ENCODE measurements around the gene GALK2. TPM values are rescaled to one million over a fixed set of nuclear protein-coding genes. Genes with fewer than 3 reads are reported as not detected.

GALK2 gene
- total and polyA plus RNA-seq, 2 donors (not counting 1 experiment from before 2014, with no cell fraction given): 11.2 to 23.1 TPM

- H3K4me1 Mint-ChIP-seq: no peaks in the 10 kb centered on the region
Measured at GRCh38 chr15:49361370-49361769, 191.3 kb downstream of the GALK2 start.

GRCh38 chr15:49366496-49366895 lies 196.4 kb downstream of the GALK2 start:
- H3K4me3 Mint-ChIP-seq: no peak overlapping the region
- intact Hi-C loops (cut with micrococcal nuclease): no loop called here
- H3K27me3 Mint-ChIP-seq: no peaks in the 10 kb centered on the region
- 97% methylated on average over 16 of the region's 22 CpGs for WGBS (ENCODE audit: insufficient coverage)
- no peaks in the 10 kb centered on the region for H3K27me3 ChIP-seq (replicated peaks in 1 of 4; ENCODE audit: control extremely low read depth in 1 of 4, control insufficient read depth in 3 of 4, insufficient read depth in 4 of 4, low read length in 3 of 4)
- H3K9me3 Mint-ChIP-seq (ENCODE audit: insufficient read depth): no peaks in the 10 kb centered on the region
- H3K36me3 ChIP-seq (replicated peaks in 1 of 2; ENCODE audit: control extremely low read depth in 1 of 2, control insufficient read depth in 1 of 2, extremely low read depth in 1 of 2, insufficient read depth in 2 of 2, low read length in 1 of 2): no peaks in the 10 kb centered on the region
- no peak overlapping the region for H3K4me2 ChIP-seq (replicated peaks; ENCODE audit: low read depth, low read length, poor library complexity, severe bottlenecking)
- no peak for TF ChIP-seq EZH2 (IDR thresholded peaks at IDR 0.05; ENCODE audit: borderline replicate concordance, insufficient read depth, low read depth, low read length, poor library complexity, severe bottlenecking)
- no peak for TF ChIP-seq CTCF (IDR thresholded peaks at IDR 0.05)
- H3K79me2 ChIP-seq (ENCODE audit: control insufficient read depth, insufficient read depth, low read length): no peaks in the 10 kb centered on the region
- no peak overlapping the region for H3K4me3 ChIP-seq (ENCODE audit: control extremely low read depth in 1 of 5, extremely low read depth in 1 of 5, insufficient read depth in 1 of 5, low read depth in 2 of 5, low read length in 4 of 5)
- H3K27ac Mint-ChIP-seq: no peak overlapping the region
- H3K27ac ChIP-seq (ENCODE audit: low read length in 2 of 2): no peak overlapping the region
- no peak for DNase-seq
- no peaks in the 10 kb centered on the region for H3K4me1 ChIP-seq (ENCODE audit: control insufficient read depth in 2 of 2, insufficient read depth in 2 of 2, low read length in 2 of 2)
- H3K9me3 ChIP-seq (ENCODE audit: control extremely low read depth in 1 of 3, control insufficient read depth in 2 of 3, insufficient read depth in 1 of 3, low read length in 2 of 3): no peaks in the 10 kb centered on the region
- H2AFZ ChIP-seq (ENCODE audit: insufficient read depth, low read depth, low read length, poor library complexity, severe bottlenecking): no peak overlapping the region
- H3K4me1 Mint-ChIP-seq: no peaks in the 10 kb centered on the region
- no peak for ATAC-seq (ENCODE audit: low read depth)
- ChIA-PET POLR2A (no interaction called here), CTCF (no interaction called here)
- no peaks in the 10 kb centered on the region for H4K20me1 ChIP-seq (ENCODE audit: control insufficient read depth, insufficient read depth, low read length, poor library complexity, severe bottlenecking)
- H3K9ac ChIP-seq (ENCODE audit: low read length): no peak overlapping the region

More at GRCh38 chr15:49361370-49361769, 191.3 kb downstream of the GALK2 start:
- DNase-seq: no peak
- Histone ChIP-seq H3K36me3 (replicated peaks in 1 of 2; ENCODE audit: control extremely low read depth in 1 of 2, control insufficient read depth in 1 of 2, extremely low read depth in 1 of 2, insufficient read depth in 2 of 2, low read length in 1 of 2) (no peaks in the 10 kb centered on the region), H3K27me3 (replicated peaks in 1 of 4; ENCODE audit: control extremely low read depth in 1 of 4, control insufficient read depth in 3 of 4, insufficient read depth in 4 of 4, low read length in 3 of 4) (no peaks in the 10 kb centered on the region), H3K4me3 (ENCODE audit: control extremely low read depth in 1 of 5, extremely low read depth in 1 of 5, insufficient read depth in 1 of 5, low read depth in 2 of 5, low read length in 4 of 5) (no peak overlapping the region), H3K4me2 (replicated peaks; ENCODE audit: low read depth, low read length, poor library complexity, severe bottlenecking) (no peak overlapping the region), H3K9me3 (ENCODE audit: control extremely low read depth in 1 of 3, control insufficient read depth in 2 of 3, insufficient read depth in 1 of 3, low read length in 2 of 3) (no peaks in the 10 kb centered on the region), H3K9ac (ENCODE audit: low read length) (no peak overlapping the region), H3K79me2 (ENCODE audit: control insufficient read depth, insufficient read depth, low read length) (no peaks in the 10 kb centered on the region), H2AFZ (ENCODE audit: insufficient read depth, low read depth, low read length, poor library complexity, severe bottlenecking) (no peak overlapping the region), H4K20me1 (ENCODE audit: control insufficient read depth, insufficient read depth, low read length, poor library complexity, severe bottlenecking) (no peaks in the 10 kb centered on the region), H3K4me1 (ENCODE audit: control insufficient read depth in 2 of 2, insufficient read depth in 2 of 2, low read length in 2 of 2) (no peaks in the 10 kb centered on the region), H3K27ac (ENCODE audit: low read length in 2 of 2) (no peak overlapping the region)
- no peak for ATAC-seq (ENCODE audit: low read depth)
- Mint-ChIP-seq H3K27me3 (no peaks in the 10 kb centered on the region), H3K9me3 (ENCODE audit: insufficient read depth) (peaks cover 3% of the 10 kb centered on the region), H3K4me3 (no peak overlapping the region), H3K27ac (no peak overlapping the region)
- WGBS (ENCODE audit: insufficient coverage): 100% methylated on average over 1 of the region's 3 CpGs
- ChIA-PET CTCF (no interaction called here), POLR2A (no interaction called here)
- intact Hi-C loops (cut with micrococcal nuclease): no loop called here
- TF ChIP-seq EZH2 (IDR thresholded peaks at IDR 0.05; ENCODE audit: borderline replicate concordance, insufficient read depth, low read depth, low read length, poor library complexity, severe bottlenecking): no peak
